Astrocyte of the hippocampus (primary cell): Measurements from ENCODE around the gene FMNL3.

ENCODE experiments used
- DNase-seq: peaks from one replicate; pipeline ENCODE4 v3.0.0; 2011; ENCODE audit warnings: low read depth, low spot score

FMNL3 gene

DNA sequence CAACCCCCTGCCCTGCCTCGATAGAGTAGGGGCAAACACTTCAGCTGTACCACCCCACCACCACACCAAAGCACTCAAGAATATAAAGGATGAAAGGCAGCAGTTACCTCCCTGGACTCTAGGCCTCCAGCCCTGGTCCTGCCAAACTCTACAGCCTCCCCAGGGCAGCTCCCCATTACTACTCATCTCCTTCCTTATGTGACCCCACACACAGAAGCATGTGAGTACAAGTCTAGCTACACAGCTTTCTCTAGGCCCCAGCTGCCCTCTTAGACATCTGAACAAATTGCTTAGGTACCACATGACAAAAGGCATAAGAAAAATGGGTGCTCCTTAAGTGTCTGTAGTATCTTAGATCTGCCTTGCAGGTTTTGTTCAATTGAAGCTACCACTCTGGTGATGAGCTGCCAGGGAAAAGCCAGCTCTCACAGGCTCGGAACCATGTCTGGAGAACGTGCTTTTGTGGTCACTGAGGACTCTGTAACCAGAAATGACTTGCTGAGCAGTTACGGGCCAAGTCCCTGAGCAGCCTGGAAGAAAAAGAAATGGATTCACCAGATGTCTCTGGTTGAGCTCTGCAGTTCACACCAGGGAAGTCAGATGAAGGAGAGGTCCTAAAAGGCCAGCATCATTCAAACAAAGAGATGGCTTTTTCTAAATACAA is 32.8 kb downstream of the FMNL3 start:
- peak; percentile 50 for DNase-seq

DNA sequence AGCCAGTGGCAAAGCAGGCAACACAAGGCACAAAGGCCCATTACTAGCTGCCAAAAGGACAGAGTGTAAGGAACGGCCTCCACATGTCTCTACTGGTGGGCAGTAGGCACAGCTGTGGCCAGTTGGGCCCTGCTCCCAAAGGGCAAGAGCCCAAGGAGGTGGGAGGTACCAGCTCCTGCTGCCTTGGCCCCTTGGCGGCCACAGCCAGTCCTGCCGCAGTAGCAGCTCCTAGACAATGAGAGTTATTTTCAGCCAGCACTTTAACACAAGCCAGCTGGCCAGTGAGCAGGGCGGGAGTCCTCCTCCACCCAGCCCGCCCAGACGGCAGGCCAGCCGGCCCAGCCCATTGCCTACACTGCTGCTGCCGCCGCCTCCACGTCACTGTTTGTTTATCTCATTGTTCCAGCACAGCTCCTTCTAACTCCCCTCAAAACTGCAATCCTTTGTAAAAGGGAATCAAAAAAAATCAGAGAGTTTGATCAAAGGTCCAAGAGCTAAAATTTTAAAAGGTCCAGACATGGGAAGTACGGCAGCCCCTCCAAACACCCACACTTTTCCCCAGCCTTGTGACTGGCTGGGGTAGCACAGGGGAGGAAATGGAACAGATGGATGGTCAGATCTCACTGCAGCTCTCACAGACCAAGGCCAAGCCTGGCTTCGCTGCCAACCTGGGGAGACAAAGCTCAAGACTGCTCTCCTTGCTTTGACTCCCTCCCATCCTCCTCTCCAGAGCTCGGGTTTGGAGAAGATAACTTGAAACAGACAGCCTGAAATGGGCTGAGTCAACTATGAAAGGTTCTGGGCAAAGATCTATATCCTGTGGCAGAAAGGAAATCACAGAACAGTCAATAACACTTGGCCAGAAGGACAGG is 33.5 kb downstream of the FMNL3 start:
- peak; percentile 97 for DNase-seq

DNA sequence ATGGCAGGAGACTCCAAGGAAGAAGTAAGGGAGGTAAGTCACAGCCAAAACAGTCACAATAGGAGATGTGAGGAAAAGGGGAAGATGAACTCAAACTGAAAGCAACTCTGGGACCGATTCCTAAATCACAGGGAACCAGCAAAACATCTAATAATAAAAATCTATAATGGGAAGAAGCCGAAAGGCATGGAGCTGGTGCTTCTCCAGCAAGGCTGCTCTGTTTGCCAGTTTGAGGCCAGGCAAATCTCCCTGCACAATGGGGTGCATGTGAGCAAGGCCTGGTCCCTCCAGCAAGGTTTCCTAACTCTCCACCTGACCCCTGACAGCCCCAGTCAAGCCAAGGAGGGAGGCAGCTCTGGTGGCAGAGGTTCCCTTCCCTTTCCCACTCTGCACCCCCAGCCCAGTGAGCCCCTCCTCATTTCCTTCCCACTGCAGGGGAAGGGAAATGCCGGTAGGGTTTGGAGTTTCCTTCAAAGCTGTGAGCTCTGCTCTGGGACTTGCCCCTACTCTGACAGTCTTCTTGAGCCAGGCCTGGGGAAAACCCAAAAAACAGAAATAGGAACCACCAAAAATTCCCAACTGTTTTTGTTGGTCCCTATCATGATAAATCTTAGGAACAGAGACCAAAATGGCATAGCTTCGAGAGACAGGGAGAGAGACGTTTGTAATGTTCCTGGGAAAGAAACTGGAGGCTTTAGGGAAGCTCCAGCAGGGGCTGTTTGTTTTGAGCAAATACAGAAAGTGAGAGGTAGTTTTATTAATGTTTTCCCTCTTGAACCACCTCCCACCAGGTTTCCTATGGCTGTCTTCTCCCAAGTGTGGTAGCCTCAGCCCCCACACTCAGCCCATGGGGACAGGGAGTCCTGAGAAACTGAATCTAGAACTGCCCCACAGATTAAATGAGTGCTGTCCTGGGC is 34.6 kb downstream of the FMNL3 start:
- no peak for DNase-seq

DNA sequence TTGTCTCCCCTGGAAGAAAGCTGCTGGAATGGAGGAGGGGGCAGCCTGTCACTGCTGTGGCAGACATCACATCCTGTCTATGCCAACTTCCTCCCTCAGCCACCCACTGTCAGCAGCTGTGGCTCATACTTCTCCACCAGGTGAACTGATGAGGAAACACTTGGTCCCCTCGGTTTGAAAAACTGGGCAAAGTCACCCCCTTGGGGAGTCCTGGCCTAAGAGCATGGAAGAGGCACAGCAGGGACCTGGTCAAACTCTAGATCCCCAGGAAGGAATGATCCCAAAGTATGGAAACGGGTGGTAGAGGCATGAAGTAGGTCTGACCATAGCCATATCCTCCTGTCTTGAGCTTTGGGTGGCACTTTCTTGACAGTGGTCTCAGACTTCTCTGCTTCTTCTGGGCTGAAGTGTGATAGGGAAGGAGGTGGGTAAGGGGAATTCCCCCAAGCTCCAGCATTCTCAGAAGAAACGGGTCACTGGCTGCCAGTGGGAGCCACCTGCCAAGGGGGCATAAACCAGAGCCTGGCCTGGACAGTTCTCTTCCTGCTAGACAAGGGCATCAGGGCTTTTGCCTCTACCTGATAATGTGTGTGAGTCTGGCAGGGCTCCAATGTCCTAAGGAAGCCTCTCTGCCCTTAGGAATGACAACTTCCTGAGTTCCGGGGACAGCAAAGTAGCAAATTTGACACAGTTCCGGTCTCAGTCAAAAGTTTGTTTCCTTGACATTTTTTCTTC is 36.0 kb downstream of the FMNL3 start:
- DNase-seq: no peak

DNA sequence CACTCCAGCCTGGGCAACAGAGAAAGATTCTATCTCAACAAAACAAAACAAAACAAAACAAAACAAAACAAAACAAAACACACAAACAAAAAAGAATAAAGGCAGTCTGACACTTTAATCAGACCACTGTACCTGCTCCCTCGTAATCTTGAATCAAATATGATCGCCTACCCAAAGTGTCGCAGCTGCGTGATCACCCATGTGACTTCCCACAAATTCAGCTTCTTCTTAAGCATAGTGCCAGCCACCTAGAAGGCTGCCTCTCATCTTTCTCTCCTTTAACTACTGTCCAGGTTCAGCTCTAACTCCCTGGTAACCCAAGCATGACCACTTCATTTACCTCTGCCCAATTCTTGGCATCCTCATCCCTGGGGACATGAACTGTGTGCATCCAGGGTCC is 37.4 kb downstream of the FMNL3 start:
- no peak for DNase-seq

DNA sequence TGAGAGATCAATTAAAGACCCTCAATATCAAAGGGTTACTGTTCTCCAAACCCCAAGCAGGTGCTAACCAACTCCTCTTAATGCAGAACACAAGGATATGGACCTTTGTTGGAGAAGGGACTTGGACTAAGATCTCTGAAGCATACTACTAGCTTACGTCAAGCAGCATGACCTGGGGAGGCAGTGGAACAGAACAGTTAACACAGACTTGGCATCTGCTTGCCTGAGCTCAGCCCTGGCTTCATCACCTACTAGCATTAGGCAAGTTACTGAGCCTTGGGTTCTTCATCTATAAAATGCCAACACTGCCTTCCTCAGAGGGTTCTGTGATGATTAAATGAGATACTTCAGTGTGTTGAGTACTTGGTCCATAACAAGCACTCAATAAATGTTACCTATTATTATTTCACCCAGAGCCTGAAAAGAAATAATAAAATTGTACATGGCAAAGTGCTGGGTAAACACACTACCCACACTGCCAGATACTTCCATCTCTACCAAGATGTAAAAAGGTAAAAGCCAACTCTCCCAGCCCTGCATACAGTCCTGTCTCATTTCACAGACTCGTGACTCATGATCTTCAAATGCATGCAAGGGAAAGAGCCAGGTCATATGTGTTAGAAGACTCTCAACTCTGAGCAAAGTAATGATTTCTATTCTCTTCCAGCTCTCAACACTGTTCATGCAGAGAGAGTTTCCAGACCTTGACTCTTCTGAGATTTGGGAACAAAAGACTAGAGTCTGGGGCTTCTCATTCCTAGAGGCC is 39.7 kb downstream of the FMNL3 start:
- DNase-seq: peak; percentile 32

DNA sequence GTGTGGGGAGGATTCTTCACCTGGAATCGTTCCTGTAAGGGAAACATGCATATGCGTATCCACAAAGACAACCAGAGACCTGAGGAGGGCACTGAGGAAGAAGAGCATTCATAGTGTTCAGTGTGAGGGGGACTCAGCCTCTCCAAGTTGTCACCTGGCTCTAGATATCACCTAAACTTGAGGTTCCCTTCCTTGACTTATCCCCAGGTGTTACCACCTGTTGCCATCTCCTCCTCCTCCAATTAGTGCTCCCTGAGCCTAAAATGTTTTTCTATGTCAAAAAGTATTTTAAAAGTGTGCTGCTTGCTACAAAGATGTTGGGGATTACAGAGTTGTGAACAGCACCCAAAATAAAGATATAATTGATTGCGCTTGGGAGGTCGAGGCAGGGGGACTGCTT is 41.0 kb downstream of the FMNL3 start:
- DNase-seq: no peak

DNA sequence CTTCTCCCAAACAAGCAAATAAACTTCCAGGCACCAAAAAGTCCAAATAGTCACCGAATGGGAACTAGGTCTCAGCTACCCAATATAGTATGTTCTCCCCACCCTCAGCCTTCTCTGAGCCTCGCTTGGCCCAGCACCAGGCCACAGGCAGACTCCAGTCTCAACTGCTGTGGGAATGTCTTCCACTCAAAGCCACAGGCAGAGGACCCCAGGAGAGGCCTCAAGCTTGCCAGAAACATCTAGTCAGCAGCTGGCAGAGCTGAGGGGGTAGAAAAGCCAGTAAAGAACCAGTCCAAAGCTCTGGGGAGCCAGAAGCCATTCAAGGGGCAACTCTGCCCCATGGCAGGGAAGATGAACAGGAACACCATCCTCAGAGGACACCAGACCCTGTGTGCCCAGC is 41.8 kb downstream of the FMNL3 start:
- peak; percentile 83 for DNase-seq

DNA sequence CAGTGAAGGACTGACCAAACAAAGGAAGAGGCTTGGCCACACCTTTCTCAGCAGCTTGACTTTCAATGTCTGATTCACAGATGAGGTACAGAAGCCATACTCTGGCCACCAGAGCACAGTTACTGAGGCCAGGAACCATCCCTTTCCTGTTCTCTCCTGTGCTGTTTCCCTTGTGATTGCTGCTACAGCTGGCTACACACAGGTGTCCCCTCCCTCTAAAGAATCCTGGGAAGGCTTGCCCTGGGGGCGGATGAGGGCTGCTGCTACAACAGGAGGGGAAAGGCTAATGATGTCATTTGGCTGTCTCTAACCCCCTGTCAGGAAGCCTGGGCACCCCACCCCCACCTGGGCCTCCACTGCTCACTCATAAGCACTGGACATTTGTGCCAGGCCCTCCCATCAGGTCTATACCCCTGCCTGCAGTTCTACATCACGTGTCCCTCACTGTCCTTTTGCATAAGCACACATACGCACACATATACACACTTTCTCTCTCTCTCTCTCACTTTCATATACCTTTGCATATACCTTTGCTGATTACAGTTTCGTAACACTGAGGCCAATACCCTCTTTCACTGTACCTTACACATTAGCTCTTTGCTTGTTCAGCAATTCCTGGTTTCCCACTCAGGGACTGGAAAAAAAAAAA is 42.5 kb downstream of the FMNL3 start:
- peak; percentile 16 for DNase-seq

DNA sequence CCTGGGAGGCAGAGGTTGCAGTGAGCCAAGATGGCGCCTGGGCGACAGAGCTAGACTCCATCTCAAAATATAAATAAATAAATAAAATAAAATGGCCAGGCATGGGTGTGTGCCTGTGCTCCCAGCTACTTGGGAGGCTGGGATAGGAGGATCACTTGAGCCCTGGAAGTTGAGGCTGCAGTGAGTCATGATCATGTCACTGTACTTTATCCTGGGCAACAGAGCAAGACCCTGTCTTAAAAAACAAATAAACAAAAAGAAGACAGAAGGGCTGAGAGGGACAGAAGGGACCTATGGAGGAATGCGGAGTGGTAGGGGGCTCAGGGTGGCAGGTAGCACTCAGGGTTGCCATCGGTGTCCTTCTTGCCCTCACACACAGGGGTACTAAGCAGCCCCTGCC is 43.0 kb downstream of the FMNL3 start:
- DNase-seq: no peak

DNA sequence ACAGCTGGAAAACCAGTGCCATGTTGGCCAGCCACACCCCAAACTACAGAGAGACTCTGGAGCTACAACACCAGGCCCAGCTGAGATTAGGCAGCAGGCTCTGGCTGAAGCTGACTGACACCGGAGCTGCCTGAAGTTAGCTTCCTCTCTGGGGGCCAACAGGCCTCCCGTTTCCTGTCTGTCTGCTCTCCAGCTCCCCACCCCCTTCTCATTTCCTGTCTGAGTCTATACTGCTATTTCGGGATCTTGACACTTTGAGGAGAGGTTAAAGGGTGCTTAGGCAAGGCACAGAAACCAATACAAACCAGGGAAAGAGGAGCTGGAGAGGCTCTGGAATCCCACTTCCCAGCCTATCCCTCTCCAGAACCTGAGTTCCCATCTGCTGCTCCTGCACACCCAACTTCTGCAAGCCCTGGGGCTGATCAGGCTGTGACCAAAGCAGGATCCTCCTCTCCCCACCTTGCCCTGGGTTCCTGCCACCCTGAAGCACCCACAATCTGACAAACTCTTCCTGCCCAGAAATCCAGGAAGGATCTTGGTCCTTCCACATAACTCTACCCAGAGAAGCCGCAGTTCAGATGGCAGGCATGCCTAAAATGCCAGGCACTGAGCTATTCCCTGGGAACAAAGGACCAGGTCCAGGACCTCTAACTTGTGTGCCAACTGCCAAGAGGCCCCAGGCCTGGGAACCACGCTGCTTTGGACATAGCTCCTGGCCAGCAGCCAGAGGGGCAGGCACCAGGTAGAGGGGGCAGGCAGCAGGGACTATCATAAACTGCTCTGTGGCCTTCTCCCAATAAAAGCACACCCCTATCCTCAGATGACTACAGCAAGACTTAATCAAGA is 44.0 kb downstream of the FMNL3 start:
- peak; percentile 50 for DNase-seq

DNA sequence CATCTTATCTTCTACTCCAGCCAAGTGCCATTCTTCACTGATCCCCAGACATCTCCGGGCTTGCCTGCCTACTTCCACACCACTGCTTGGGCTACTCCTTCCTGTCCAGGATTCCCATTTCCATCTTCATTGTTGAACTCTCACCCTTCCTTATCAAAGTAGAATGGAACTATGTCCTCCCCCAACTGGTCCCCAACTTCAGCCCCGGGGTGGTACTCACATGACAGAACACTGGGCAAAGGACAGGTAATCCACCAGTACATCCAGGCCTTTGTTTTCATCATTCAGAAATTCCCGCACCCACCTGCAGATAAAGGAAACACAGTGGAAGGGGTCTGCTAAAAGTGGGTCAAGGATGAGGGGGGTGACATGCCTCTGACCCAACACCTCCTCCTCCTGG is 45.5 kb downstream of the FMNL3 start:
- DNase-seq: no peak

DNA sequence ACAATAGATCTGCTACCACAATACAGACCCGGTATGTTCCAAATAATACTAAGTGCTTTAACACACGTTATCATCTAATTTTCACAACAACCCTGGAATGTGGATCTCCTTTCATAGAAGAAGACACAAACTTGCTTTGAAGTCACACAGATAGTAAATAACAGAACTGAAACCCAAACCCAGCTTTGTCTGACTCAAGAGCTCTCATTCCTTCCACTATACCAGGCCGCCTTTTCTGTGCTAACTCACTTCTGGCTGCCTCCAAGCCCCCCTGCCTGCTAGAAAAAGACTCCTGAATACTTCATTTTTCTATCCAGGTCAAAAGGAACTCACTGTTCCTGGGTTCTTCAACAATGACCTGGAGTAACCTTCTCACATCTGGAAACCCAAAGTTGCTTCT is 46.0 kb downstream of the FMNL3 start:
- no peak for DNase-seq

DNA sequence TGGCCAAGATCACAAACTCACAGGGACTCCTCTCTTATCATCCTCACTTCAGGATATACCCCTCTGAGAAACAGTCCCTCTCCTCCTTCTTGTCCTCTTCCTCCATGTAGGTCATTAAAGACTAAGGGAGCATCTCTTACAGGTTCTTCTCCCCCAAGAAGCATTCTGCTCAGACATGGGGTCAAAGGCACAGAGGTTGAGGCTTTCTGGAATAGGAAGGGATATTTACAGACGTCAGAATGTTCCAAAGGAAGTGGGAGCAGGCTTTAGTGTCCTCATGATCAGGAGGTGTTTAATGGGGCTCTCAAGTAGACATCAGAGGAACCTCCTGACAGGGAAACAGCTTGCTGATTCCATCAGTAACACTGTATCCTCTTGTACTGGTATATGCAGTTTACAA is 47.5 kb downstream of the FMNL3 start:
- DNase-seq: no peak

DNA sequence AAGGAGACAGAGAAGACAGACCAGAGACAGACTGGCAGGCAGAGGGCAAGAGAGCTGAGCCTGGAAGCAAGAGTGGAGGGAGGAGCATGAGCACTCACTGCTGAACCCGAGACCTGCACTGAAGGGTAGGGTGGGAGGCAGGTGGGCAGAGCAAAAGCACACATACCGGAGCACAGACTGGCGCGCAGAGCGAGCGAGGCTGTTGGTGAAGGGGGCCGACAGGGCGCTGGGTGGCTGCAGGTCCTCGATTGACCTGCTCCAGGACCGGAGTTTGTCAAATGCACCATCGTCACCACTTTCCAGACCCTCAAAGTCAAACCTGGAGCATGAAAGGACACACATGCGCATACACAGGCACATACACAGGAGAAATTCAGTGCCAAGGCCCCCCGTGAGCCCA is 48.9 kb downstream of the FMNL3 start:
- no peak for DNase-seq

DNA sequence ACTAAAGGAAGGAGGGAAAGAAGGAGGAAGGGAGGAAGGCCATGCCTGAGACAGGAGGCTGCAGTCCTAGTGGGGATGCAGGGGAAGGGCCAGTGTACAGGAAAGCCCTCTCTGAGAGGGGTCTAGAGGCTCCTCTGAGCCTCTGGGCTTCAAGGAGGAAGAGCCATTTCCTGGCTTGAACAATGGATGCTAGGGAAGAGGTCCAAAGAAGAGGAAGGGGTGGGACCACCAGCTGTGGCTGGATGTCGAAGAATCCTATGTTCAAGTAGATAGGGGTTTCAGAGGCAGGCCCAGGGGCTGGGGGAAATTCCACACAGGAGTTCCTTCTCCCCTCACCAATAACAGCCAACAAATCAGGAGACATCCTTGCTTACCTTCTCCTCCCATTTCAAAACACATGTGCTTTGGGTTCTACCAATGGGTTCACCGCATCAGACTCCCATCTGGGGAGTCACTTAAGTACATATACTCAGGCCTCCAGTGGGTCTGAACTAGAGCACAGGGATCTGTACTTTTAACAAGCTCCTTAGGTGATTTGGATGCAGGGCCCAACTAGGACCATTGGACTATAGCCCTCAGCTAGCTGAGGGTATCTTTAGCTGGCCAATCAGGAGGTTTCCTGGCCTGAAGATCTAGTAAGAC is 51.5 kb downstream of the FMNL3 start:
- DNase-seq: no peak

DNA sequence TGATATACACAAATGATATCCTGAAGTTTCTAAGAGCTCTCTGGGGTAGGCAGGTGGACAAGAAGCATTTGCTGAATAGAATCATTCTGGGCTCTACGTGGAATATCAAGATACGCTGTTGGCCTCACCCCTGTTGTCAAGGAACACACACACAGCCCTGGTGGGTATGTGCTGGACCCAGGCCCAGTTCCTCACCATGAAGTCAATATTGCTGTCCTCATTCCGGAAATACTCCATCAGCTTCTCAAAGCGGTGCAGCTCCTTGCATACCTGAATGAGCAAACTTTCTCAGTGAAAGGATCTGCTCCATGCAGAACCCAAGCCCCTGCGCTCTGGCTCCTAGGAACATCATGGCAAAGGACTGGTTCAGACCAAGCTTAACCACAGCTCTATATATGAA is 52.5 kb downstream of the FMNL3 start:
- no peak for DNase-seq

DNA sequence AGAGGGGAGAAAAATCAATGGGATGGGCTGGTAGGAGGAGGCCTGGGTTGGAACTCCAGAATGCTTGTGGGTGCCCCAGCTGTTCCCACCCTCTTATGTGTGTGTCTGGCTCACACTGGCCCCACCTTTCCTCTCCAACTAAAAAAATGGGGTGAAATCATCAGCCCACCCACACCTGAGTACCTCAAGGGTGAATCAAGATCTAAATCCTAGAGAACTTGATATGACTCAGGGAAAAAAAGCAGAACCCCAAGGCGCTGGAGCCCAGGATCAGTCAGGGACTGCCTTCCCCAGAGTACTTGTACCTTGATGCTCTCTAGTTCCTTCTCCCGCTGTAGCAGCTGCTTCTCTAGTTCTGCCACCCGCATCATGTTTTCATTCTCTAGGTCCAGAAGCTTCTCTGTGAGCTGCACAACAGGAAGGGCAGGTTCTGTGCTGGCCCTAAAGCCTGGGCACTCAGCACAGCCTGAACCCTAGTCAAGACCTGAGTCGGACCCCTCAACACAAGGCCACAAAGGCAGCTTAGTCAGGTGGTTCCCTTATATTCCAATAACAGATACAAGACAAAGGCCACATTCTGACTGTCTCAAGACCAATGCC is 54.2 kb downstream of the FMNL3 start:
- DNase-seq: no peak
